Omental fat pad (tissue), 4 donors: ENCODE data around the gene UBTD1. TPM values are rescaled to one million over a fixed set of nuclear protein-coding genes. Genes with fewer than 3 reads are reported as not detected.
A peak's percentile ranks its signal among the peaks of the same experiment; 100 is the strongest.

Experiments
- ATAC-seq: fragments of 150-250 bp; one replicate; pipeline ENCODE4 v1.9.1; 2016; ENCODE audit warnings: mild to moderate bottlenecking, moderate library complexity; ENCODE audit not compliant: low FRiP score
- DNase-seq: peaks from one replicate; pipeline ENCODE4 v3.0.0-alpha.2; 2019; ENCODE audit warnings: low spot score
- CTCF ChIP-seq, 3 donors: fragments of 450-650 bp; IDR thresholded peaks; one replicate each; pipeline ENCODE4 v1.5.1; 2016 to 2017; ENCODE audit warnings: antibody characterized with exemption in 3 of 3, mild to moderate bottlenecking in 3 of 3, moderate library complexity in 2 of 3
- total RNA-seq, 4 donors: library from RNA; depleted of rRNA; stranded (reverse); fragments of >200 nt; gene quantifications; one replicate each; pipeline ENCODE4 v1.1.0, GENCODE V29; 2016

The UBTD1 gene
- total RNA-seq, 4 donors from 2014 or later: 15.6 to 22.8 (median 19.2) TPM

GRCh38 chr10:97538411-97538810 is 39.7 kb downstream of the UBTD1 start:
- no peak for DNase-seq
- no peak for TF ChIP-seq CTCF (IDR thresholded peaks at IDR 0.05)
- no peak for ATAC-seq

- ATAC-seq (no peak), DNase-seq (no peak)
- no peak for TF ChIP-seq CTCF (IDR thresholded peaks at IDR 0.05)
These were observed 40.1 kb downstream of the UBTD1 start for GRCh38 chr10:97538839-97539238.

- DNase-seq: no peak
- no peak for TF ChIP-seq CTCF (IDR thresholded peaks at IDR 0.05)
- peak; percentile 40 for ATAC-seq
These were observed 40.9 kb downstream of the UBTD1 start for GRCh38 chr10:97539523-97540200.

GRCh38 chr10:97540669-97541500 is 42.2 kb downstream of the UBTD1 start:
- no peak for DNase-seq
- no peak for TF ChIP-seq CTCF (IDR thresholded peaks at IDR 0.05)
- peak; percentile 6 for ATAC-seq

- no peak for TF ChIP-seq CTCF (IDR thresholded peaks at IDR 0.05)
- DNase-seq: peak; percentile 69
- ATAC-seq: peak; percentile 72
These were observed 43.7 kb downstream of the UBTD1 start for GRCh38 chr10:97542169-97543024.

- ATAC-seq: peak; percentile 80
- peak; percentile 66 for DNase-seq
- no peak for TF ChIP-seq CTCF (IDR thresholded peaks at IDR 0.05)
These were observed 44.4 kb downstream of the UBTD1 start for GRCh38 chr10:97543025-97543546.
